Measurements from ENCODE around the gene LAP3.

LAP3 gene

GRCh38 chr4:17558941-17559708, 17.9 kb upstream of the LAP3 start:
- Histone ChIP-seq H3K79me2 (ENCODE audit: insufficient read depth, low read length) (no peaks in the 10 kb centered on the region), H3F3A (ENCODE audit: insufficient read depth) (no peaks in the 10 kb centered on the region), H3K4me2 (ENCODE audit: low read depth, low read length, poor library complexity, severe bottlenecking) (no peak overlapping the region), H3K36me3 (ENCODE audit: low read length) (no peaks in the 10 kb centered on the region), H3K27me3 (ENCODE audit: low read length) (no peaks in the 10 kb centered on the region), H3K9me3 (ENCODE audit: insufficient read depth, low read length) (no peaks in the 10 kb centered on the region), H3K27ac (ENCODE audit: low read depth, low read length) (no peak overlapping the region), H2AFZ (ENCODE audit: low read depth, low read length, severe bottlenecking) (no peak overlapping the region), H3K9ac (ENCODE audit: low read length) (no peak overlapping the region), H4K20me1 (ENCODE audit: low read depth, low read length) (no peaks in the 10 kb centered on the region), H3K9me2 (replicated peaks; ENCODE audit: insufficient read depth, low read length) (no peaks in the 10 kb centered on the region), H3K4me3 (ENCODE audit: insufficient read depth, low read length, poor library complexity, severe bottlenecking) (no peak overlapping the region)
- TF ChIP-seq, protein P1, sequence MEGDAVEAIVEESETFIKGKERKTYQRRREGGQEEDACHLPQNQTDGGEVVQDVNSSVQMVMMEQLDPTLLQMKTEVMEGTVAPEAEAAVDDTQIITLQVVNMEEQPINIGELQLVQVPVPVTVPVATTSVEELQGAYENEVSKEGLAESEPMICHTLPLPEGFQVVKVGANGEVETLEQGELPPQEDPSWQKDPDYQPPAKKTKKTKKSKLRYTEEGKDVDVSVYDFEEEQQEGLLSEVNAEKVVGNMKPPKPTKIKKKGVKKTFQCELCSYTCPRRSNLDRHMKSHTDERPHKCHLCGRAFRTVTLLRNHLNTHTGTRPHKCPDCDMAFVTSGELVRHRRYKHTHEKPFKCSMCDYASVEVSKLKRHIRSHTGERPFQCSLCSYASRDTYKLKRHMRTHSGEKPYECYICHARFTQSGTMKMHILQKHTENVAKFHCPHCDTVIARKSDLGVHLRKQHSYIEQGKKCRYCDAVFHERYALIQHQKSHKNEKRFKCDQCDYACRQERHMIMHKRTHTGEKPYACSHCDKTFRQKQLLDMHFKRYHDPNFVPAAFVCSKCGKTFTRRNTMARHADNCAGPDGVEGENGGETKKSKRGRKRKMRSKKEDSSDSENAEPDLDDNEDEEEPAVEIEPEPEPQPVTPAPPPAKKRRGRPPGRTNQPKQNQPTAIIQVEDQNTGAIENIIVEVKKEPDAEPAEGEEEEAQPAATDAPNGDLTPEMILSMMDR (IDR thresholded peaks at IDR 0.05; ENCODE audit: insufficient read depth, low read length, poor library complexity, severe bottlenecking): no peak
- TF ChIP-seq EZH2phosphoT487 (conservative IDR thresholded peaks at IDR 0.05; ENCODE audit: low read length): no peak

DNA sequence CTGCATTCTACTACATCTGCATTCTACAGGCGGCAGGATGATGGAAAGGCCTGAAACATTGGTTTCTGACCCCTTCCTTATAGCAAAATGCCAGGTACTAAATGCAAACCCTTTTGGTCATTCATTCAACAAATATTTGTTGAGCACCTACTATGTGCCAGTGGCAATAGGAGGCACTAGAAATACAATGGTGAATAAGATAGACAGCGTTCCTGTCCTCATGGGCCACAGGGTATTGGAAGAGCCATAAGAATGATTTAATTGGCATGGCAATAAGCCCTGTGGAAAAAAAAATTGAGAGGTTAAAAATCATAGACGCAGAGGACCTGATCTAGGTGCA, 17.3 kb upstream of the LAP3 start:
- Histone ChIP-seq H3K27me3 (ENCODE audit: low read length) (no peaks in the 10 kb centered on the region), H3K36me3 (ENCODE audit: low read length) (no peaks in the 10 kb centered on the region), H3K4me2 (ENCODE audit: low read depth, low read length, poor library complexity, severe bottlenecking) (no peak overlapping the region), H3K9me2 (replicated peaks; ENCODE audit: insufficient read depth, low read length) (no peaks in the 10 kb centered on the region), H4K20me1 (ENCODE audit: low read depth, low read length) (no peaks in the 10 kb centered on the region), H3F3A (ENCODE audit: insufficient read depth) (no peaks in the 10 kb centered on the region), H3K4me3 (ENCODE audit: insufficient read depth, low read length, poor library complexity, severe bottlenecking) (no peak overlapping the region), H3K27ac (ENCODE audit: low read depth, low read length) (no peak overlapping the region), H2AFZ (ENCODE audit: low read depth, low read length, severe bottlenecking) (no peak overlapping the region), H3K9ac (ENCODE audit: low read length) (no peak overlapping the region), H3K79me2 (ENCODE audit: insufficient read depth, low read length) (no peaks in the 10 kb centered on the region), H3K9me3 (ENCODE audit: insufficient read depth, low read length) (no peaks in the 10 kb centered on the region)
- TF ChIP-seq EZH2phosphoT487 (conservative IDR thresholded peaks at IDR 0.05; ENCODE audit: low read length): no peak
- TF ChIP-seq, protein P1 (IDR thresholded peaks at IDR 0.05; ENCODE audit: insufficient read depth, low read length, poor library complexity, severe bottlenecking): no peak

- Histone ChIP-seq H3K9me2 (replicated peaks; ENCODE audit: insufficient read depth, low read length) (no peaks in the 10 kb centered on the region), H4K20me1 (ENCODE audit: low read depth, low read length) (no peaks in the 10 kb centered on the region), H2AFZ (ENCODE audit: low read depth, low read length, severe bottlenecking) (no peak overlapping the region), H3F3A (ENCODE audit: insufficient read depth) (no peaks in the 10 kb centered on the region), H3K4me2 (ENCODE audit: low read depth, low read length, poor library complexity, severe bottlenecking) (no peak overlapping the region), H3K9ac (ENCODE audit: low read length) (no peak overlapping the region), H3K27me3 (ENCODE audit: low read length) (no peaks in the 10 kb centered on the region), H3K36me3 (ENCODE audit: low read length) (no peaks in the 10 kb centered on the region), H3K9me3 (ENCODE audit: insufficient read depth, low read length) (no peaks in the 10 kb centered on the region), H3K27ac (ENCODE audit: low read depth, low read length) (no peak overlapping the region), H3K4me3 (ENCODE audit: insufficient read depth, low read length, poor library complexity, severe bottlenecking) (no peak overlapping the region), H3K79me2 (ENCODE audit: insufficient read depth, low read length) (no peaks in the 10 kb centered on the region)
- TF ChIP-seq, protein P1 (IDR thresholded peaks at IDR 0.05; ENCODE audit: insufficient read depth, low read length, poor library complexity, severe bottlenecking): no peak
- no peak for TF ChIP-seq EZH2phosphoT487 (conservative IDR thresholded peaks at IDR 0.05; ENCODE audit: low read length)
Measured at GRCh38 chr4:17560065-17560673, 16.8 kb upstream of the LAP3 start.
